ENCODE results near the gene TSSK3.

TSSK3 gene

GRCh38 chr1:32405672-32406467, 43.5 kb downstream of the TSSK3 start:
- DNase-seq: no peak

GRCh38 chr1:32406629-32407111, 44.3 kb downstream of the TSSK3 start:
- no peak for DNase-seq

- DNase-seq: no peak
Observed at GRCh38 chr1:32411261-32411660, 48.9 kb downstream of the TSSK3 start.

DNA sequence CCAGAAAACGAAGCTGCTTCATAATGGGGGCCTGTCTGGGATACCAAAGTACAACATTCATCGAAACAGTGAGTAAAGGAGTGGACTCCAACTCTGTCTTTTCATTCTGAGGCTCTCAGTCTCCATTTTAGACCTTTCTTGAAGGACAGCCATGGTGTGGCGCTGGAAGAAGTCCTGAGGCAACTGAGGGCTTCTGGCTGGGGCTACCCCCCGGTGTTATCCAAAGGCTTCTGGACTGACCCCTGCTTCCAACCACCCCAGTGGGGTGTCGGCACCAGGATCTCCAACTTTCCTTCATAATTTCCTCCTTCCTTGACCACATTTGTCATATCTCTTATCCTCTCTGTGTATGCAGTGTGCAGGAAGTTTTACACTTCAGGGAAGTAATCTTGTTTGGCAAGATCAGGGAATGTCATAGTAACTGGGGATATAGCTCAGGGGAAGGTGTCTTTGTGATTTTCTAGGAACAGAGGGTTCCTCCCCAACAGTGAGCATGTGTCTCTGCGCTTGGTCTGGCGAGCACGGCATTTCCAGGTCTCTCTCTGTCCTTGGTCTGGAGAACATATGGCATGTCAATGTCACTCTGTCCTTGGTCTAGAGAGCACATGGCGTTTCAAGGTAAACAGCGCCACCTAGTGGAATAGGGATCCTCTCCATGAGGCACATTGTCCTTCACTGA, 51.3 kb downstream of the TSSK3 start:
- DNase-seq: peak; percentile 82

Data from activated CD4-positive, alpha-beta T cell treated with anti-CD3 and anti-CD28 coated beads for 48 hours (primary cell).